ENCODE results near the gene PDZRN4. TPM values are rescaled to one million over a fixed set of nuclear protein-coding genes. Genes with fewer than 3 reads are reported as not detected.

The PDZRN4 gene
- total RNA-seq, 1 experiment from 2014 or later: 2.4 TPM

GRCh38 chr12:41202051-41202450 is 13.9 kb downstream of the PDZRN4 start:
- no peaks in the 10 kb centered on the region for H4K20me1 ChIP-seq (ENCODE audit: insufficient read depth, low read depth, low read length)
- H3K9me2 ChIP-seq (replicated peaks; ENCODE audit: insufficient read depth, low read length): no peaks in the 10 kb centered on the region
- peaks cover 78% of the 10 kb centered on the region for H3K4me1 ChIP-seq (ENCODE audit: low read length)
- peak overlapping the region; percentile 35 for H3K4me3 ChIP-seq (ENCODE audit: low read length)
- H3K79me2 ChIP-seq (ENCODE audit: low read length): no peaks in the 10 kb centered on the region
- H2AFZ ChIP-seq (ENCODE audit: low read length): peak overlapping the region; percentile 4; the same call in 1 of the 2 replicates
- H3K9ac ChIP-seq (ENCODE audit: low read length): peak overlapping the region; percentile 65
- no peaks in the 10 kb centered on the region for H3K27me3 ChIP-seq (ENCODE audit: low read length)
- H3K27ac ChIP-seq (ENCODE audit: low read length): peak overlapping the region; percentile 99
- H3K36me3 ChIP-seq (ENCODE audit: insufficient read depth, low read length): peaks cover 14% of the 10 kb centered on the region; the same call in 1 of the 2 replicates
- peak overlapping the region; percentile 61 for H3K4me2 ChIP-seq (ENCODE audit: low read depth, low read length, poor library complexity, severe bottlenecking)
- DNase-seq: no peak
- 0 out of 2 replicates have a peak, but pooled peaks cover 3% of the 10 kb centered on the region for H3K9me3 ChIP-seq (ENCODE audit: low read length)

DNA sequence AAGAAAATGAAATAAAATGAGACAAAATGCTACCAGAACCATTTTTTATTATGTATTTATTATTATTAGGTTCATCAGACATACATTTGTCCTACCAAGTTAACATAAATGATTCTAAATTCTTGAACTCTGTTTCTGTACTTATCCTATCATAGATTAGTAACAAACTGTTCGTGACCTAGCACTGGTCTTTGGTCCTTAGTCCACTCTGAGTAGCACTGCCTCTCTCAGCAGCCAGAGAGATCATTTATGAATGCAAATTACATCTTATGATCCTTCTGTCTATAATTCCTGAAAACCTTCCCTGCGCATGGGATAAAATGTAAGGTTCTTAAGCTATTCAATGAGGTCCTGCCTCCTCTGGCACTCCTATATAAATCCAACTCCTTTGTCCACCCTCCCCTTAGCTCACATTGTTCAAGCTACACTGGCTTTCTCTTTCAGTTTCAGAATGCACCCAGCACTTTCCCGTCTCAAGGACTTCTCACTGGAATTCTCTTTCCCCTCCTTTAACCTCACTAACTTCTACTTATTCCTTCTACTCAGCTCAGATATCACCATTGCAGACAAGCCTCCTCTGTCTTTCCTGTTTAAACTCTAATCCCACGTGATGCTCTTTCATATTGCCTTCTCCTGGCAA is 17.1 kb downstream of the PDZRN4 start:
- Histone ChIP-seq H4K20me1 (ENCODE audit: insufficient read depth, low read depth, low read length) (no peaks in the 10 kb centered on the region), H2AFZ (ENCODE audit: low read length) (peak overlapping the region; percentile 61), H3K36me3 (ENCODE audit: insufficient read depth, low read length) (peaks cover 14% of the 10 kb centered on the region; the same call in 1 of the 2 replicates), H3K9me2 (replicated peaks; ENCODE audit: insufficient read depth, low read length) (no peaks in the 10 kb centered on the region), H3K27me3 (ENCODE audit: low read length) (no peaks in the 10 kb centered on the region), H3K79me2 (ENCODE audit: low read length) (no peaks in the 10 kb centered on the region), H3K4me1 (ENCODE audit: low read length) (peaks cover 71% of the 10 kb centered on the region), H3K4me3 (ENCODE audit: low read length) (peak overlapping the region; percentile 35; the same call in 1 of the 2 replicates), H3K9me3 (ENCODE audit: low read length) (0 out of 2 replicates have a peak, but pooled peaks cover 3% of the 10 kb centered on the region), H3K27ac (ENCODE audit: low read length) (peak overlapping the region; percentile 99), H3K9ac (ENCODE audit: low read length) (peak overlapping the region; percentile 53), H3K4me2 (ENCODE audit: low read depth, low read length, poor library complexity, severe bottlenecking) (peak overlapping the region; percentile 60)
- DNase-seq: peak; percentile 63

DNA sequence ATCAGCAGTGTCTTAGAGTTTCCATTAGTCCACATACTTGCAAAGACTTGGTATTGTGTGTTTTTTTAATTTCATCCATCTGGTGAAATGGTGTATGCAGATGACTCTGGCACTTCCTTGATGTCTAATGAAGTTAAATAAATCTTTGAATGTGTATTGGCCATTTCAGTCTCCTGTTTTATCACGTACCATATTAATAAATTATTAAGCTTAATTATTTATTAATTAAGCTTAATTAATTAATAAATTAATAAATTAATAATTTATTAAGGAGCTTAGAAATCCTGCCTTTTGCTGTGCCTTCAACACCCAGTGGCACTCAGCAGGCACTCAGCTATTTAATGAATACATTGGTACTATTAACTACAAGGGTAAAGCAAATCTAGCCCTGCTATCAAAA is 18.2 kb downstream of the PDZRN4 start:
- Histone ChIP-seq H3K79me2 (ENCODE audit: low read length) (no peaks in the 10 kb centered on the region), H3K9ac (ENCODE audit: low read length) (peak overlapping the region; percentile 54), H3K36me3 (ENCODE audit: insufficient read depth, low read length) (peaks cover 14% of the 10 kb centered on the region; the same call in 1 of the 2 replicates), H3K27ac (ENCODE audit: low read length) (peak overlapping the region; percentile 99), H2AFZ (ENCODE audit: low read length) (peak overlapping the region; percentile 86), H3K9me2 (replicated peaks; ENCODE audit: insufficient read depth, low read length) (no peaks in the 10 kb centered on the region), H3K27me3 (ENCODE audit: low read length) (no peaks in the 10 kb centered on the region), H3K9me3 (ENCODE audit: low read length) (0 out of 2 replicates have a peak, but pooled peaks cover 3% of the 10 kb centered on the region), H4K20me1 (ENCODE audit: insufficient read depth, low read depth, low read length) (no peaks in the 10 kb centered on the region), H3K4me3 (ENCODE audit: low read length) (no peak overlapping the region), H3K4me2 (ENCODE audit: low read depth, low read length, poor library complexity, severe bottlenecking) (peak overlapping the region; percentile 60), H3K4me1 (ENCODE audit: low read length) (peaks cover 71% of the 10 kb centered on the region)
- DNase-seq: peak; percentile 61

DNA sequence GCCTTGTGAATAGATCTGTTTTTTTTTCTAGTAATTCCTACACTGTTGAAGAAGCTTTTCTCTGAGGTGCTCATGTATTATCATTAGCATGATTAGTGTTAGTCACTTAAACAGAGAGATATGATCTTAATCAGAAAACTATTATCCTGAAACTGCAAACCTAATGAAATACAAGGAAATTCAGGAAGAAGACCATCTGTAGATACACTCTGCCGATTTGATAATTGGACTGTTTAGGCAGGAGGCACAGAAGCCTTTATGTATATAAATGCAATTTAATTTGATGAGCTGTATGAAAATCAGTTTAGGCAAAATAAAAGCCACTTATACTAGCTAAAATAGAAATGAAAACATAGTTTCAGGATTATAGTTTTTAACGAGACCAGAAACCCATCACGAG is 23.3 kb downstream of the PDZRN4 start:
- H3K27me3 ChIP-seq (ENCODE audit: low read length): no peaks in the 10 kb centered on the region
- H3K79me2 ChIP-seq (ENCODE audit: low read length): no peaks in the 10 kb centered on the region
- DNase-seq: peak; percentile 66
- no peaks in the 10 kb centered on the region for H3K9me3 ChIP-seq (ENCODE audit: low read length)
- peak overlapping the region; percentile 90 for H3K27ac ChIP-seq (ENCODE audit: low read length)
- H3K9ac ChIP-seq (ENCODE audit: low read length): peak overlapping the region; percentile 14
- H4K20me1 ChIP-seq (ENCODE audit: insufficient read depth, low read depth, low read length): no peaks in the 10 kb centered on the region
- peak overlapping the region; percentile 53 for H3K4me2 ChIP-seq (ENCODE audit: low read depth, low read length, poor library complexity, severe bottlenecking)
- peaks cover 86% of the 10 kb centered on the region for H3K4me1 ChIP-seq (ENCODE audit: low read length)
- H3K4me3 ChIP-seq (ENCODE audit: low read length): no peak overlapping the region
- H3K9me2 ChIP-seq (replicated peaks; ENCODE audit: insufficient read depth, low read length): no peaks in the 10 kb centered on the region
- 0 out of 2 replicates have a peak overlapping the region, but pooled peaks have one; percentile 18 for H2AFZ ChIP-seq (ENCODE audit: low read length)
- H3K36me3 ChIP-seq (ENCODE audit: insufficient read depth, low read length): no peaks in the 10 kb centered on the region

DNA sequence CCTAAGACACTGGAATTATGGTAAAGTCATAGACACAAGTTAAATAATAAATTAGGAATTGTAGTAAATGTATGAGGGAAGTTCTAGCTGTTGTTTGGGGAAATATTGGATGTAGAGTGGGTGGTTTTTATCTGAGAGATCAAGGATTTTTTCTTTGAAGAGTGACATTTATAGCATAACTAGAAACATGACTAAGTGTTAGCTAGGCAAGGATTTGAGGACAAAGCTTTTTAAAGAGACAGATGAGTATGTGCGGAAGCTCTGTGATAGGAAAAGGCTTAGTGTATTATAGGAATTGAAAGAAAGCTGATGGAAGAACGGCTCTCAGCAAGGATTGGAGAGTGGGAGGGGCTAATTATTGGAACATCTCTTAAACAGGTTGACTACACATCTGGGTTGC is 24.5 kb downstream of the PDZRN4 start:
- Histone ChIP-seq H3K9ac (ENCODE audit: low read length) (peak overlapping the region; percentile 26), H3K9me3 (ENCODE audit: low read length) (no peaks in the 10 kb centered on the region), H3K27ac (ENCODE audit: low read length) (peak overlapping the region; percentile 90), H3K9me2 (replicated peaks; ENCODE audit: insufficient read depth, low read length) (no peaks in the 10 kb centered on the region), H2AFZ (ENCODE audit: low read length) (peak overlapping the region; percentile 72), H3K79me2 (ENCODE audit: low read length) (no peaks in the 10 kb centered on the region), H3K4me2 (ENCODE audit: low read depth, low read length, poor library complexity, severe bottlenecking) (peak overlapping the region; percentile 53), H3K4me3 (ENCODE audit: low read length) (no peak overlapping the region), H3K36me3 (ENCODE audit: insufficient read depth, low read length) (peaks cover 3% of the 10 kb centered on the region; the same call in 1 of the 2 replicates), H4K20me1 (ENCODE audit: insufficient read depth, low read depth, low read length) (no peaks in the 10 kb centered on the region), H3K27me3 (ENCODE audit: low read length) (no peaks in the 10 kb centered on the region), H3K4me1 (ENCODE audit: low read length) (peaks cover 84% of the 10 kb centered on the region)
- DNase-seq: no peak

GRCh38 chr12:41213107-41213506 is 25.0 kb downstream of the PDZRN4 start:
- H3K4me1 ChIP-seq (ENCODE audit: low read length): peaks cover 84% of the 10 kb centered on the region

DNA sequence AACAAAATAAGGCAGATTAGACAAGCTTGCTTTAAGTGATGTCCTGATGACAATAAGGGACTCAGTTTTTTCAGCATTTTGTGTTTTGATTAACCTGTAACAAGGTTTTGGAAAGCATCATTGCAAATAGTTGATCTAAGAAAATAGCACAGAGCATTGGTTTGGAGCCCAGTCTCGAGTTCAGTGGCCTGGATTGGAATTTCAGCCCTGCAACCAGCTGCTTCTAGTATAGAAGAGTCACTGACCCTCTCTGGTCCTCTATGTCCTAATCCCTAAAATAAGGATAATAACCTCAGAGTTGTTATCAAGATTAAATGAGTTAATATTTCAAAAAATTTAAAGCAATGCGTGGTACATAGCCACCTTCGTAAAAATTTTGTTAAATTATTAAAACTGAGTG is 25.5 kb downstream of the PDZRN4 start:
- H3K4me2 ChIP-seq (ENCODE audit: low read depth, low read length, poor library complexity, severe bottlenecking): peak overlapping the region; percentile 53
- H3K36me3 ChIP-seq (ENCODE audit: insufficient read depth, low read length): peaks cover 3% of the 10 kb centered on the region; the same call in 1 of the 2 replicates

More at GRCh38 chr12:41213107-41213506, 25.0 kb downstream of the PDZRN4 start:
- Histone ChIP-seq H2AFZ (ENCODE audit: low read length) (peak overlapping the region; percentile 72), H3K9me3 (ENCODE audit: low read length) (no peaks in the 10 kb centered on the region), H3K9me2 (replicated peaks; ENCODE audit: insufficient read depth, low read length) (no peaks in the 10 kb centered on the region), H3K27ac (ENCODE audit: low read length) (peak overlapping the region; percentile 90), H3K4me2 (ENCODE audit: low read depth, low read length, poor library complexity, severe bottlenecking) (peak overlapping the region; percentile 53), H4K20me1 (ENCODE audit: insufficient read depth, low read depth, low read length) (no peaks in the 10 kb centered on the region), H3K79me2 (ENCODE audit: low read length) (no peaks in the 10 kb centered on the region), H3K36me3 (ENCODE audit: insufficient read depth, low read length) (peaks cover 3% of the 10 kb centered on the region; the same call in 1 of the 2 replicates), H3K9ac (ENCODE audit: low read length) (peak overlapping the region; percentile 26), H3K4me3 (ENCODE audit: low read length) (0 out of 2 replicates have a peak overlapping the region, but pooled peaks have one; percentile 0), H3K27me3 (ENCODE audit: low read length) (no peaks in the 10 kb centered on the region)
- no peak for DNase-seq

GRCh38 chr12:41217727-41218126 is 29.6 kb downstream of the PDZRN4 start:
- Histone ChIP-seq H2AFZ (ENCODE audit: low read length) (no peak overlapping the region), H3K79me2 (ENCODE audit: low read length) (no peaks in the 10 kb centered on the region), H3K4me1 (ENCODE audit: low read length) (peaks cover 81% of the 10 kb centered on the region), H3K4me3 (ENCODE audit: low read length) (no peak overlapping the region), H3K27me3 (ENCODE audit: low read length) (no peaks in the 10 kb centered on the region), H3K9ac (ENCODE audit: low read length) (no peak overlapping the region), H3K27ac (ENCODE audit: low read length) (no peak overlapping the region), H3K9me3 (ENCODE audit: low read length) (no peaks in the 10 kb centered on the region), H3K9me2 (replicated peaks; ENCODE audit: insufficient read depth, low read length) (no peaks in the 10 kb centered on the region), H3K36me3 (ENCODE audit: insufficient read depth, low read length) (peaks cover 3% of the 10 kb centered on the region; the same call in 1 of the 2 replicates), H3K4me2 (ENCODE audit: low read depth, low read length, poor library complexity, severe bottlenecking) (no peak overlapping the region), H4K20me1 (ENCODE audit: insufficient read depth, low read depth, low read length) (no peaks in the 10 kb centered on the region)
- no peak for DNase-seq

More for the DNA sequence above, 25.5 kb downstream of the PDZRN4 start:
- Histone ChIP-seq H3K9me2 (replicated peaks; ENCODE audit: insufficient read depth, low read length) (no peaks in the 10 kb centered on the region), H3K9me3 (ENCODE audit: low read length) (no peaks in the 10 kb centered on the region), H3K27ac (ENCODE audit: low read length) (peak overlapping the region; percentile 90), H3K4me1 (ENCODE audit: low read length) (peaks cover 84% of the 10 kb centered on the region), H3K9ac (ENCODE audit: low read length) (peak overlapping the region; percentile 26), H3K27me3 (ENCODE audit: low read length) (no peaks in the 10 kb centered on the region), H4K20me1 (ENCODE audit: insufficient read depth, low read depth, low read length) (no peaks in the 10 kb centered on the region), H3K4me3 (ENCODE audit: low read length) (0 out of 2 replicates have a peak overlapping the region, but pooled peaks have one; percentile 0), H2AFZ (ENCODE audit: low read length) (peak overlapping the region; percentile 72), H3K79me2 (ENCODE audit: low read length) (no peaks in the 10 kb centered on the region)
- no peak for DNase-seq
